ELF-1 (cell line): Measurements from ENCODE around the gene ATP10A.

Experiments
- DNase-seq: peaks from one replicate; pipeline ENCODE4 v3.0.0-alpha.2; 2016; ENCODE audit warnings: low read depth, low spot score

ATP10A gene

GRCh38 chr15:25701721-25702465, 161.2 kb downstream of the ATP10A start:
- DNase-seq, result no peak

GRCh38 chr15:25700916-25701315, 162.2 kb downstream of the ATP10A start:
- no peak for DNase-seq

- DNase-seq, result no peak
These were observed 165.5 kb downstream of the ATP10A start for GRCh38 chr15:25697586-25697985.

GRCh38 chr15:25695875-25696760, 167.0 kb downstream of the ATP10A start:
- no peak for DNase-seq

- no peak for DNase-seq
These were observed 168.3 kb downstream of the ATP10A start for GRCh38 chr15:25694823-25695312.

GRCh38 chr15:25694239-25694584, 168.9 kb downstream of the ATP10A start:
- DNase-seq, result no peak

- DNase-seq, result peak; percentile 72
These were observed 169.5 kb downstream of the ATP10A start for GRCh38 chr15:25693321-25694238.

GRCh38 chr15:25691544-25692430, 171.3 kb downstream of the ATP10A start:
- DNase-seq, result no peak

GRCh38 chr15:25690673-25691543, 172.2 kb downstream of the ATP10A start:
- DNase-seq, result no peak

- DNase-seq, result peak; percentile 40
These were observed 173.5 kb downstream of the ATP10A start for GRCh38 chr15:25689592-25689991.

- DNase-seq, result no peak
These were observed 175.0 kb downstream of the ATP10A start for GRCh38 chr15:25688166-25688565.

- no peak for DNase-seq
These were observed 175.4 kb downstream of the ATP10A start for GRCh38 chr15:25687689-25688088.

- DNase-seq, result no peak
These were observed 175.9 kb downstream of the ATP10A start for GRCh38 chr15:25687276-25687675.

- no peak for DNase-seq
These were observed 176.3 kb downstream of the ATP10A start for GRCh38 chr15:25686780-25687179.

- DNase-seq, result peak; percentile 19
These were observed 178.4 kb downstream of the ATP10A start for GRCh38 chr15:25684521-25685431.

- DNase-seq, result peak; percentile 24
These were observed 179.2 kb downstream of the ATP10A start for GRCh38 chr15:25683911-25684310.

- no peak for DNase-seq
These were observed 179.7 kb downstream of the ATP10A start for GRCh38 chr15:25683415-25683814.

GRCh38 chr15:25682340-25682739, 180.8 kb downstream of the ATP10A start:
- DNase-seq, result no peak

- no peak for DNase-seq
These were observed 182.5 kb downstream of the ATP10A start for GRCh38 chr15:25680686-25681025.
